B cell (primary cell): ENCODE data around the gene APOO.

Experiments
- CTCF ChIP-seq: fragments of 200-600 bp; IDR thresholded peaks from one replicate; pipeline ENCODE4 v1.8.0; 2022; ENCODE audit warnings: antibody characterized with exemption, mild to moderate bottlenecking
- EZH2 ChIP-seq: IDR thresholded peaks from 2 replicates; pipeline ENCODE4 v1.6.1; 2012; ENCODE audit warnings: borderline replicate concordance, low read depth, mild to moderate bottlenecking, moderate library complexity, low read length; ENCODE audit not compliant: insufficient read depth, poor library complexity, severe bottlenecking

GRCh38 chrX:23820235-23820782 lies 87.4 kb downstream of the APOO start:
- TF ChIP-seq CTCF: no peak
- TF ChIP-seq EZH2: no peak
